ENCODE data around the gene AIFM3.

Gene AIFM3

GRCh38 chr22:20946080-20946986 is 20.7 kb upstream of the AIFM3 start:
- Histone ChIP-seq H3K4me3 (ENCODE audit: low read depth in 1 of 2, low read length in 2 of 2) (no peak overlapping the region), H3K9ac (ENCODE audit: low read depth, low read length) (no peak overlapping the region), H4K20me1 (ENCODE audit: insufficient read depth, low read length) (peaks cover 94% of the 10 kb centered on the region), H3K36me3 (ENCODE audit: insufficient read depth, low read length) (peaks cover 82% of the 10 kb centered on the region), H2AFZ (ENCODE audit: low read depth, low read length) (no peak overlapping the region), H3K9me3 (ENCODE audit: insufficient read depth, low read length, severe bottlenecking) (no peaks in the 10 kb centered on the region), H3K4me2 (ENCODE audit: insufficient read depth, low read length) (no peak overlapping the region), H3K27me3 (ENCODE audit: insufficient read depth, low read length, poor library complexity) (no peaks in the 10 kb centered on the region), H3K4me1 (ENCODE audit: insufficient read depth, low read length) (no peaks in the 10 kb centered on the region), H3K79me2 (ENCODE audit: insufficient read depth, low read length) (peaks cover 97% of the 10 kb centered on the region), H3K27ac (ENCODE audit: low read length) (peak overlapping the region; percentile 19; the same call in 1 of the 2 replicates)
- no peak for ATAC-seq (ENCODE audit: insufficient read depth, low read depth)
- DNase-seq: no peak
- no peak for TF ChIP-seq EZH2 (IDR thresholded peaks at IDR 0.05; ENCODE audit: borderline replicate concordance, low read depth, low read length, severe bottlenecking)
- no peak for TF ChIP-seq CTCF (IDR thresholded peaks at IDR 0.05; ENCODE audit: borderline replicate concordance, extremely low read depth, low read length, poor library complexity, severe bottlenecking)

- H3K27me3 ChIP-seq (ENCODE audit: insufficient read depth, low read length, poor library complexity): no peaks in the 10 kb centered on the region
- no peak overlapping the region for H3K4me2 ChIP-seq (ENCODE audit: insufficient read depth, low read length)
- no peak overlapping the region for H3K9ac ChIP-seq (ENCODE audit: low read depth, low read length)
- TF ChIP-seq CTCF (IDR thresholded peaks at IDR 0.05; ENCODE audit: borderline replicate concordance, extremely low read depth, low read length, poor library complexity, severe bottlenecking): no peak
- no peak for TF ChIP-seq EZH2 (IDR thresholded peaks at IDR 0.05; ENCODE audit: borderline replicate concordance, low read depth, low read length, severe bottlenecking)
- H4K20me1 ChIP-seq (ENCODE audit: insufficient read depth, low read length): peaks cover 96% of the 10 kb centered on the region
- no peak for ATAC-seq (ENCODE audit: insufficient read depth, low read depth)
- no peak for DNase-seq
- no peaks in the 10 kb centered on the region for H3K4me1 ChIP-seq (ENCODE audit: insufficient read depth, low read length)
- H3K36me3 ChIP-seq (ENCODE audit: insufficient read depth, low read length): peaks cover 85% of the 10 kb centered on the region
- H2AFZ ChIP-seq (ENCODE audit: low read depth, low read length): no peak overlapping the region
- peak overlapping the region; percentile 19; the same call in 1 of the 2 replicates for H3K27ac ChIP-seq (ENCODE audit: low read length)
- peaks cover 97% of the 10 kb centered on the region for H3K79me2 ChIP-seq (ENCODE audit: insufficient read depth, low read length)
- no peaks in the 10 kb centered on the region for H3K9me3 ChIP-seq (ENCODE audit: insufficient read depth, low read length, severe bottlenecking)
- H3K4me3 ChIP-seq (ENCODE audit: low read depth in 1 of 2, low read length in 2 of 2): no peak overlapping the region
These were observed 20.1 kb upstream of the AIFM3 start for GRCh38 chr22:20946991-20947390.

GRCh38 chr22:20948450-20948849 is 18.6 kb upstream of the AIFM3 start:
- no peak for TF ChIP-seq EZH2 (IDR thresholded peaks at IDR 0.05; ENCODE audit: borderline replicate concordance, low read depth, low read length, severe bottlenecking)
- TF ChIP-seq CTCF (IDR thresholded peaks at IDR 0.05; ENCODE audit: borderline replicate concordance, extremely low read depth, low read length, poor library complexity, severe bottlenecking): no peak
- no peaks in the 10 kb centered on the region for H3K27me3 ChIP-seq (ENCODE audit: insufficient read depth, low read length, poor library complexity)
- peaks cover 95% of the 10 kb centered on the region for H4K20me1 ChIP-seq (ENCODE audit: insufficient read depth, low read length)
- H3K9ac ChIP-seq (ENCODE audit: low read depth, low read length): no peak overlapping the region
- H3K4me2 ChIP-seq (ENCODE audit: insufficient read depth, low read length): no peak overlapping the region
- H3K4me3 ChIP-seq (ENCODE audit: low read depth in 1 of 2, low read length in 2 of 2): no peak overlapping the region
- ATAC-seq (ENCODE audit: insufficient read depth, low read depth): no peak
- no peak for DNase-seq
- H3K9me3 ChIP-seq (ENCODE audit: insufficient read depth, low read length, severe bottlenecking): no peaks in the 10 kb centered on the region
- H3K27ac ChIP-seq (ENCODE audit: low read length): no peak overlapping the region
- peaks cover 87% of the 10 kb centered on the region for H3K36me3 ChIP-seq (ENCODE audit: insufficient read depth, low read length)
- no peak overlapping the region for H2AFZ ChIP-seq (ENCODE audit: low read depth, low read length)
- peaks cover 84% of the 10 kb centered on the region for H3K79me2 ChIP-seq (ENCODE audit: insufficient read depth, low read length)
- no peaks in the 10 kb centered on the region for H3K4me1 ChIP-seq (ENCODE audit: insufficient read depth, low read length)
